HEK293 (cell line): Measurements from ENCODE around the gene RPS6KA1.

Source experiments
- ATF2 ChIP-seq: fragments of 450-650 bp; formaldehyde crosslinking; IDR thresholded peaks from 2 replicates; pipeline ENCODE4 v1.5.1; 2016; ENCODE audit warnings: missing biosample characterization, missing genetic modification characterization, low read depth
- BCL11A ChIP-seq: fragments of 450-650 bp; formaldehyde crosslinking; IDR thresholded peaks from 2 replicates; pipeline ENCODE4 v1.5.1; 2016; ENCODE audit warnings: low read depth, missing biosample characterization, missing genetic modification characterization
- BCL11B ChIP-seq: fragments of 450-650 bp; formaldehyde crosslinking; IDR thresholded peaks from 2 replicates; pipeline ENCODE4 v1.5.1; 2016; ENCODE audit warnings: low read depth, missing biosample characterization, missing genetic modification characterization
- GLIS1 ChIP-seq: fragments of 450-650 bp; formaldehyde crosslinking; IDR thresholded peaks from 2 replicates; pipeline ENCODE4 v1.5.1; 2016; ENCODE audit warnings: missing biosample characterization, missing genetic modification characterization
- GLIS2 ChIP-seq: fragments of 450-650 bp; formaldehyde crosslinking; IDR thresholded peaks from 2 replicates; pipeline ENCODE4 v1.5.1; 2016; ENCODE audit warnings: missing biosample characterization, missing genetic modification characterization
- HIC1 ChIP-seq: fragments of 450-650 bp; formaldehyde crosslinking; IDR thresholded peaks from 2 replicates; pipeline ENCODE4 v1.5.1; 2016; ENCODE audit warnings: missing biosample characterization, missing genetic modification characterization
- IKZF3 ChIP-seq: fragments of 450-650 bp; IDR thresholded peaks from 2 replicates; pipeline ENCODE4 v1.5.0; 2018; ENCODE audit warnings: missing biosample characterization, mild to moderate bottlenecking, missing genetic modification characterization, moderate library complexity
- KLF16 ChIP-seq: fragments of 450-650 bp; formaldehyde crosslinking; IDR thresholded peaks from 2 replicates; pipeline ENCODE4 v1.5.1; 2017; ENCODE audit warnings: missing biosample characterization, missing genetic modification characterization
- KLF7 ChIP-seq: fragments of 450-650 bp; formaldehyde crosslinking; IDR thresholded peaks from 2 replicates; pipeline ENCODE4 v1.5.1; 2016; ENCODE audit warnings: missing biosample characterization, missing genetic modification characterization, borderline replicate concordance
- OSR2 ChIP-seq: fragments of 450-650 bp; formaldehyde crosslinking; IDR thresholded peaks from 2 replicates; pipeline ENCODE4 v1.5.1; 2016; ENCODE audit warnings: missing biosample characterization, missing genetic modification characterization
- OVOL3 ChIP-seq: fragments of 450-650 bp; formaldehyde crosslinking; IDR thresholded peaks from 2 replicates; pipeline ENCODE4 v1.5.1; 2016; ENCODE audit warnings: missing biosample characterization, missing genetic modification characterization
- PRDM4 ChIP-seq: fragments of 450-650 bp; formaldehyde crosslinking; IDR thresholded peaks from 2 replicates; pipeline ENCODE4 v1.5.1; 2017; ENCODE audit warnings: missing biosample characterization, missing genetic modification characterization
- RBAK ChIP-seq: fragments of 450-650 bp; formaldehyde crosslinking; IDR thresholded peaks from 2 replicates; pipeline ENCODE4 v1.5.1; 2016; ENCODE audit warnings: missing biosample characterization, missing genetic modification characterization
- SALL2 ChIP-seq: fragments of 450-650 bp; formaldehyde crosslinking; IDR thresholded peaks from 2 replicates; pipeline ENCODE4 v1.5.0; 2017; ENCODE audit warnings: missing biosample characterization, mild to moderate bottlenecking, missing genetic modification characterization, borderline replicate concordance
- ZBTB21 ChIP-seq: fragments of 450-650 bp; formaldehyde crosslinking; IDR thresholded peaks from 2 replicates; pipeline ENCODE4 v1.5.1; 2017; ENCODE audit warnings: missing biosample characterization, missing genetic modification characterization
- ZBTB49 ChIP-seq: fragments of 450-650 bp; formaldehyde crosslinking; IDR thresholded peaks from 2 replicates; pipeline ENCODE4 v1.5.1; 2016; ENCODE audit warnings: missing biosample characterization, missing genetic modification characterization, low read depth
- ZBTB7A ChIP-seq: fragments of 450-650 bp; formaldehyde crosslinking; IDR thresholded peaks from 2 replicates; pipeline ENCODE4 v1.5.1; 2016; ENCODE audit warnings: low read depth, missing biosample characterization, missing genetic modification characterization
- ZNF114 ChIP-seq: fragments of 450-650 bp; formaldehyde crosslinking; IDR thresholded peaks from 2 replicates; pipeline ENCODE4 v1.5.0; 2017; ENCODE audit warnings: missing biosample characterization, missing genetic modification characterization
- ZNF133 ChIP-seq: fragments of 450-650 bp; formaldehyde crosslinking; IDR thresholded peaks from 2 replicates; pipeline ENCODE4 v1.5.1; 2016; ENCODE audit warnings: missing biosample characterization, missing genetic modification characterization
- ZNF19 ChIP-seq: fragments of 450-650 bp; formaldehyde crosslinking; IDR thresholded peaks from 2 replicates; pipeline ENCODE4; 2016; ENCODE audit warnings: missing biosample characterization, missing genetic modification characterization, low read depth
- ZNF202 ChIP-seq: fragments of 450-650 bp; formaldehyde crosslinking; IDR thresholded peaks from 2 replicates; pipeline ENCODE4 v1.5.1; 2016; ENCODE audit warnings: missing biosample characterization, missing genetic modification characterization, borderline replicate concordance
- ZNF214 ChIP-seq: fragments of 450-650 bp; formaldehyde crosslinking; IDR thresholded peaks from 2 replicates; pipeline ENCODE4 v1.5.1; 2017; ENCODE audit warnings: missing biosample characterization, mild to moderate bottlenecking, missing genetic modification characterization, borderline replicate concordance
- ZNF324 ChIP-seq: fragments of 450-650 bp; formaldehyde crosslinking; IDR thresholded peaks from 2 replicates; pipeline ENCODE4 v1.5.1; 2016; ENCODE audit warnings: missing biosample characterization, missing genetic modification characterization
- ZNF366 ChIP-seq: fragments of 450-650 bp; formaldehyde crosslinking; conservative IDR thresholded peaks from 2 replicates; pipeline ENCODE4 v1.5.1; 2016; ENCODE audit warnings: missing biosample characterization, missing genetic modification characterization
- ZNF423 ChIP-seq: fragments of 450-650 bp; formaldehyde crosslinking; IDR thresholded peaks from 2 replicates; pipeline ENCODE4 v1.5.1; 2016; ENCODE audit warnings: missing biosample characterization, missing genetic modification characterization
- ZNF488 ChIP-seq: fragments of 450-650 bp; formaldehyde crosslinking; IDR thresholded peaks from 2 replicates; pipeline ENCODE4 v1.5.1; 2016; ENCODE audit warnings: missing biosample characterization, missing genetic modification characterization
- ZNF544 ChIP-seq: fragments of 450-650 bp; formaldehyde crosslinking; IDR thresholded peaks from 2 replicates; pipeline ENCODE4 v1.5.0; 2017; ENCODE audit warnings: missing biosample characterization, missing genetic modification characterization
- ZNF548 ChIP-seq: fragments of 450-650 bp; formaldehyde crosslinking; IDR thresholded peaks from 2 replicates; pipeline ENCODE4 v1.5.1; 2016; ENCODE audit warnings: missing biosample characterization, missing genetic modification characterization
- ZNF610 ChIP-seq: fragments of 450-650 bp; formaldehyde crosslinking; IDR thresholded peaks from 2 replicates; pipeline ENCODE4 v1.5.1; 2016; ENCODE audit warnings: missing biosample characterization, missing genetic modification characterization, borderline replicate concordance
- ZNF664 ChIP-seq: fragments of 450-650 bp; formaldehyde crosslinking; IDR thresholded peaks from 2 replicates; pipeline ENCODE4 v1.5.1; 2016; ENCODE audit warnings: missing biosample characterization, missing genetic modification characterization
- ZSCAN30 ChIP-seq: fragments of 450-650 bp; IDR thresholded peaks from 2 replicates; pipeline ENCODE4 v1.5.1; 2018; ENCODE audit warnings: missing biosample characterization, mild to moderate bottlenecking, missing genetic modification characterization, moderate library complexity

RPS6KA1 gene

GRCh38 chr1:26530410-26530894 lies 891 bp downstream of the RPS6KA1 start (continued):
- TF ChIP-seq ZBTB7A (tag by site-specific recombination): no peak
- TF ChIP-seq GLIS1 (tag by site-specific recombination): 0 out of 2 replicates have a peak, but pooled peaks have one; percentile 3
- no peak for TF ChIP-seq RBAK
- no peak for TF ChIP-seq ZNF664
- TF ChIP-seq SALL2 (tag by site-specific recombination): no peak
- no peak for TF ChIP-seq PRDM4 (tag by site-specific recombination)
- no peak for TF ChIP-seq ZNF610 (tag by site-specific recombination)
- peak; percentile 93 for TF ChIP-seq BCL11B
- no peak for TF ChIP-seq KLF7 (tag by site-specific recombination)
- TF ChIP-seq ZNF488 (tag by site-specific recombination): no peak
- no peak for TF ChIP-seq ZNF544
- no peak for TF ChIP-seq ZNF548 (tag by site-specific recombination)
- TF ChIP-seq GLIS2: peak; percentile 41; the same call in 1 of the 2 replicates
- TF ChIP-seq OVOL3 (tag by site-specific recombination): no peak
- no peak for TF ChIP-seq ZNF133
- TF ChIP-seq ZNF324 (tag by site-specific recombination): no peak
- no peak for TF ChIP-seq ZNF366 (tag by site-specific recombination)
- peak; percentile 92 for TF ChIP-seq BCL11A (tag by site-specific recombination)
- no peak for TF ChIP-seq ZBTB21
- TF ChIP-seq ZNF202 (tag by site-specific recombination): no peak
- TF ChIP-seq HIC1: peak; percentile 60; the same call in 1 of the 2 replicates
- no peak for TF ChIP-seq IKZF3 (tag by site-specific recombination)
- no peak for TF ChIP-seq KLF16 (tag by site-specific recombination)
- no peak for TF ChIP-seq ZNF214 (tag by site-specific recombination)
- no peak for TF ChIP-seq ZBTB49 (tag by site-specific recombination)
- TF ChIP-seq OSR2 (tag by site-specific recombination): 0 out of 2 replicates have a peak, but pooled peaks have one; percentile 8
- no peak for TF ChIP-seq ZNF114 (tag by site-specific recombination)
- no peak for TF ChIP-seq ZSCAN30 (tag by site-specific recombination)
- no peak for TF ChIP-seq ZNF19 (tag by site-specific recombination)
- TF ChIP-seq ATF2 (tag by site-specific recombination): no peak
- TF ChIP-seq ZNF423: no peak
